Activated naive CD4-positive, alpha-beta T cell treated with anti-CD3 and anti-CD28 coated beads for 36 hours (primary cell): ENCODE data around the gene TLR7. TPM values are rescaled to one million over a fixed set of nuclear protein-coding genes. Genes with fewer than 3 reads are reported as not detected.
A peak's percentile ranks its signal among the peaks of the same experiment; 100 is the strongest.

Experiments used
- CTCF ChIA-PET: fragments of 350-600 bp; sonication (Branson Sonifier 250); formaldehyde crosslinking; loops from one replicate; lab custom pipeline; 2021; ENCODE audit warnings: antibody characterized with exemption; lab: Charles Lee
- DNase-seq: peaks from one replicate; pipeline ENCODE4 v3.0.0-alpha.2; 2020
- H3K27ac Mint-ChIP-seq: one replicate; pipeline ENCODE4 v1.8.0; 2021; ENCODE audit warnings: mild to moderate bottlenecking, mixed read lengths
- H3K27me3 Mint-ChIP-seq: one replicate; pipeline ENCODE4 v1.8.0; 2021; ENCODE audit warnings: low read depth, mixed read lengths
- H3K36me3 Mint-ChIP-seq: one replicate; pipeline ENCODE4 v1.8.0; 2021; ENCODE audit warnings: low read depth, mixed read lengths
- H3K4me1 Mint-ChIP-seq: one replicate; pipeline ENCODE4 v1.8.0; 2021; ENCODE audit warnings: low read depth, mixed read lengths
- H3K4me3 Mint-ChIP-seq: one replicate; pipeline ENCODE4 v1.8.0; 2021; ENCODE audit warnings: mild to moderate bottlenecking, moderate library complexity, mixed read lengths
- H3K9me3 Mint-ChIP-seq: one replicate; pipeline ENCODE4 v1.8.0; 2021; ENCODE audit warnings: mixed read lengths
- intact Hi-C: fragments of 100-400 bp; cut with micrococcal nuclease; formaldehyde crosslinking; loops from one replicate; pipeline ENCODE4 v1.15.1; 2023
- total RNA-seq, 2 experiments: library from RNA; stranded (reverse); gene quantifications; one replicate each; pipeline ENCODE4 v1.2.3, GENCODE V29; 2021

Gene TLR7
- total RNA-seq, 2 experiments from 2014 or later = 0.07 to 0.21 TPM

GRCh38 chrX:12871257-12871656, 4.4 kb downstream of the TLR7 start:
- intact Hi-C loops = no loop called here
- Mint-ChIP-seq H3K27me3 (no peaks in the 10 kb centered on the region), H3K4me3 (no peak overlapping the region), H3K36me3 (no peaks in the 10 kb centered on the region), H3K4me1 (peaks cover 14% of the 10 kb centered on the region), H3K27ac (no peak overlapping the region), H3K9me3 (no peaks in the 10 kb centered on the region)
- CTCF ChIA-PET = no interaction called here
- no peak for DNase-seq

- Mint-ChIP-seq H3K27ac (no peak overlapping the region), H3K36me3 (no peaks in the 10 kb centered on the region), H3K4me3 (no peak overlapping the region), H3K4me1 (peaks cover 4% of the 10 kb centered on the region), H3K9me3 (no peaks in the 10 kb centered on the region), H3K27me3 (no peaks in the 10 kb centered on the region)
- DNase-seq = no peak
- intact Hi-C loops = no loop called here
- CTCF ChIA-PET = interaction anchor here (0.7 kb wide), 1 partner anchor 1360 kb away, joined by 3 read pairs; no protein-coding TSS in a partner anchor
Observed at GRCh38 chrX:12872741-12873140, 5.9 kb downstream of the TLR7 start.

GRCh38 chrX:12874581-12874980, 7.7 kb downstream of the TLR7 start:
- Mint-ChIP-seq H3K27ac (no peak overlapping the region), H3K36me3 (no peaks in the 10 kb centered on the region), H3K9me3 (no peaks in the 10 kb centered on the region), H3K4me3 (no peak overlapping the region), H3K4me1 (no peaks in the 10 kb centered on the region), H3K27me3 (no peaks in the 10 kb centered on the region)
- intact Hi-C loops = no loop called here
- CTCF ChIA-PET = no interaction called here
- no peak for DNase-seq

GRCh38 chrX:12877386-12877785, 10.5 kb downstream of the TLR7 start:
- CTCF ChIA-PET = no interaction called here
- Mint-ChIP-seq H3K27me3 (no peaks in the 10 kb centered on the region), H3K4me3 (no peak overlapping the region), H3K4me1 (no peaks in the 10 kb centered on the region), H3K9me3 (no peaks in the 10 kb centered on the region), H3K27ac (no peak overlapping the region), H3K36me3 (no peaks in the 10 kb centered on the region)
- intact Hi-C loops = no loop called here
- no peak for DNase-seq

GRCh38 chrX:12878536-12878935, 11.7 kb downstream of the TLR7 start:
- Mint-ChIP-seq H3K36me3 (no peaks in the 10 kb centered on the region), H3K4me3 (no peak overlapping the region), H3K4me1 (no peaks in the 10 kb centered on the region), H3K9me3 (no peaks in the 10 kb centered on the region), H3K27me3 (no peaks in the 10 kb centered on the region), H3K27ac (no peak overlapping the region)
- intact Hi-C loops = no loop called here
- no peak for DNase-seq
- CTCF ChIA-PET = interaction anchor here (0.9 kb wide), 1 partner anchor 18 kb away, joined by 3 read pairs; no protein-coding TSS in a partner anchor

- Mint-ChIP-seq H3K36me3 (no peaks in the 10 kb centered on the region), H3K27ac (no peak overlapping the region), H3K27me3 (no peaks in the 10 kb centered on the region), H3K4me1 (no peaks in the 10 kb centered on the region), H3K9me3 (no peaks in the 10 kb centered on the region), H3K4me3 (no peak overlapping the region)
- no peak for DNase-seq
- intact Hi-C loops = no loop called here
- CTCF ChIA-PET = no interaction called here
Observed at GRCh38 chrX:12881914-12882313, 15.0 kb downstream of the TLR7 start.

- no peaks in the 10 kb centered on the region for H3K9me3 Mint-ChIP-seq
- DNase-seq = no peak
- CTCF ChIA-PET = no interaction called here
- H3K27me3 Mint-ChIP-seq = no peaks in the 10 kb centered on the region
- H3K27ac Mint-ChIP-seq = no peak overlapping the region
- H3K4me1 Mint-ChIP-seq = peaks cover 5% of the 10 kb centered on the region
- no peaks in the 10 kb centered on the region for H3K36me3 Mint-ChIP-seq
- no peak overlapping the region for H3K4me3 Mint-ChIP-seq
- intact Hi-C loops = no loop called here
Observed at GRCh38 chrX:12885508-12885907, 18.6 kb downstream of the TLR7 start.

GRCh38 chrX:12886545-12886944, 19.7 kb downstream of the TLR7 start:
- CTCF ChIA-PET = no interaction called here
- no peak overlapping the region for H3K27ac Mint-ChIP-seq
- intact Hi-C loops = no loop called here
- DNase-seq = no peak
- no peaks in the 10 kb centered on the region for H3K27me3 Mint-ChIP-seq
- H3K36me3 Mint-ChIP-seq = no peaks in the 10 kb centered on the region
- H3K4me1 Mint-ChIP-seq = peaks cover 15% of the 10 kb centered on the region
- no peak overlapping the region for H3K4me3 Mint-ChIP-seq
- H3K9me3 Mint-ChIP-seq = no peaks in the 10 kb centered on the region

- Mint-ChIP-seq H3K4me3 (no peak overlapping the region), H3K9me3 (no peaks in the 10 kb centered on the region), H3K36me3 (no peaks in the 10 kb centered on the region), H3K27ac (no peak overlapping the region), H3K27me3 (no peaks in the 10 kb centered on the region), H3K4me1 (peaks cover 20% of the 10 kb centered on the region)
- DNase-seq = no peak
- CTCF ChIA-PET = no interaction called here
- intact Hi-C loops = no loop called here
Observed at GRCh38 chrX:12887141-12887540, 20.3 kb downstream of the TLR7 start.

- Mint-ChIP-seq H3K36me3 (no peaks in the 10 kb centered on the region), H3K27ac (no peak overlapping the region), H3K9me3 (no peaks in the 10 kb centered on the region), H3K4me3 (no peak overlapping the region), H3K4me1 (peaks cover 22% of the 10 kb centered on the region), H3K27me3 (no peaks in the 10 kb centered on the region)
- CTCF ChIA-PET = no interaction called here
- intact Hi-C loops = no loop called here
- peak; percentile 18 for DNase-seq
Observed at GRCh38 chrX:12887767-12888166, 20.9 kb downstream of the TLR7 start.

- no peak for DNase-seq
- Mint-ChIP-seq H3K27me3 (no peaks in the 10 kb centered on the region), H3K4me3 (peak overlapping the region; percentile 6), H3K36me3 (no peaks in the 10 kb centered on the region), H3K9me3 (no peaks in the 10 kb centered on the region), H3K4me1 (peaks cover 27% of the 10 kb centered on the region), H3K27ac (peak overlapping the region; percentile 46)
- CTCF ChIA-PET = interaction anchor here (0.6 to 2.0 kb wide), 4 partner anchors 10 to 120 kb away, joined by 3 to 6 read pairs (median 3); no protein-coding TSS in a partner anchor
- intact Hi-C loops = loop anchor here (5.0 kb wide), 1 partner anchor 1123 kb away; no protein-coding TSS in a partner anchor
Observed at GRCh38 chrX:12890467-12890866, 23.6 kb downstream of the TLR7 start.

GRCh38 chrX:12891171-12891570, 24.3 kb downstream of the TLR7 start:
- CTCF ChIA-PET = interaction anchor here (0.6 to 2.0 kb wide), 2 partner anchors 108 to 121 kb away, joined by 3 to 6 read pairs; no protein-coding TSS in a partner anchor
- no peak for DNase-seq
- intact Hi-C loops = loop anchor here (5.0 kb wide), 1 partner anchor 1124 kb away; no protein-coding TSS in a partner anchor
- Mint-ChIP-seq H3K4me1 (peaks cover 27% of the 10 kb centered on the region), H3K27ac (no peak overlapping the region), H3K4me3 (no peak overlapping the region), H3K27me3 (no peaks in the 10 kb centered on the region), H3K36me3 (no peaks in the 10 kb centered on the region), H3K9me3 (no peaks in the 10 kb centered on the region)

GRCh38 chrX:12891915-12892506, 25.1 kb downstream of the TLR7 start:
- H3K27me3 Mint-ChIP-seq = no peaks in the 10 kb centered on the region
- H3K9me3 Mint-ChIP-seq = no peaks in the 10 kb centered on the region
- no peaks in the 10 kb centered on the region for H3K36me3 Mint-ChIP-seq
- no peak overlapping the region for H3K4me3 Mint-ChIP-seq
- intact Hi-C loops = loop anchor here (1.0 to 5.0 kb wide), 2 partner anchors 48 to 1125 kb away; no protein-coding TSS in a partner anchor
- peaks cover 27% of the 10 kb centered on the region for H3K4me1 Mint-ChIP-seq
- CTCF ChIA-PET = interaction anchor here (0.5 to 4.3 kb wide), 2 partner anchors 22 to 77 kb away, joined by 3 to 27 read pairs; no protein-coding TSS in a partner anchor
- no peak for DNase-seq
- H3K27ac Mint-ChIP-seq = no peak overlapping the region
